GM12864 (cell line): ENCODE results near the gene SH3RF1.

ENCODE experiments used
- DNase-seq: peaks from one replicate; pipeline ENCODE4 v3.0.0-alpha.2; 2011; ENCODE audit warnings: low read depth
- H3K4me3 ChIP-seq: 2 replicates; pipeline ENCODE4 v1.5.1; 2011; ENCODE audit warnings: mild to moderate bottlenecking, low read depth, low read length, control low read depth
- CTCF ChIP-seq: IDR thresholded peaks from 2 replicates; pipeline ENCODE4 v1.5.1; 2011; ENCODE audit warnings: low read depth, mild to moderate bottlenecking, moderate library complexity, low read length, control low read depth, inconsistent platforms; ENCODE audit errors: missing control alignments

SH3RF1 gene

GRCh38 chr4:169228076-169228475, 42.7 kb downstream of the SH3RF1 start:
- H3K4me3 ChIP-seq: no peak overlapping the region
- DNase-seq: no peak
- TF ChIP-seq CTCF: no peak

- TF ChIP-seq CTCF: no peak
- no peak for DNase-seq
- no peak overlapping the region for H3K4me3 ChIP-seq
Measured at GRCh38 chr4:169226565-169226964, 44.2 kb downstream of the SH3RF1 start.

GRCh38 chr4:169225812-169226211, 44.9 kb downstream of the SH3RF1 start:
- TF ChIP-seq CTCF: no peak
- no peak overlapping the region; the same call in 1 of the 2 replicates for H3K4me3 ChIP-seq
- DNase-seq: no peak

GRCh38 chr4:169225058-169225751, 45.6 kb downstream of the SH3RF1 start:
- H3K4me3 ChIP-seq: peak overlapping the region; percentile 22
- no peak for TF ChIP-seq CTCF
- DNase-seq: peak; percentile 35

- TF ChIP-seq CTCF: no peak
- no peak for DNase-seq
Measured at GRCh38 chr4:169222761-169223160, 48.0 kb downstream of the SH3RF1 start.

GRCh38 chr4:169221662-169222061, 49.1 kb downstream of the SH3RF1 start:
- H3K4me3 ChIP-seq: no peak overlapping the region
- DNase-seq: no peak
- no peak for TF ChIP-seq CTCF

More at GRCh38 chr4:169222761-169223160, 48.0 kb downstream of the SH3RF1 start:
- no peak overlapping the region for H3K4me3 ChIP-seq

- no peak for TF ChIP-seq CTCF
- H3K4me3 ChIP-seq: no peak overlapping the region
- DNase-seq: no peak
Measured at GRCh38 chr4:169220854-169221411, 49.8 kb downstream of the SH3RF1 start.
